IPS-18c (cell line): ENCODE results near the gene ARHGEF7.

Source experiments
- H3K4me3 ChIP-seq: 2 replicates; pipeline ENCODE4 v1.7.0; 2013; ENCODE audit warnings: low read depth, mild to moderate bottlenecking, low read length, moderate library complexity; ENCODE audit not compliant: insufficient read depth
- H3K9me3 ChIP-seq: one replicate; pipeline ENCODE4 v1.6.1; 2013; ENCODE audit warnings: mild to moderate bottlenecking, low read length, moderate library complexity; ENCODE audit not compliant: control insufficient read depth, insufficient read depth

Gene ARHGEF7

DNA sequence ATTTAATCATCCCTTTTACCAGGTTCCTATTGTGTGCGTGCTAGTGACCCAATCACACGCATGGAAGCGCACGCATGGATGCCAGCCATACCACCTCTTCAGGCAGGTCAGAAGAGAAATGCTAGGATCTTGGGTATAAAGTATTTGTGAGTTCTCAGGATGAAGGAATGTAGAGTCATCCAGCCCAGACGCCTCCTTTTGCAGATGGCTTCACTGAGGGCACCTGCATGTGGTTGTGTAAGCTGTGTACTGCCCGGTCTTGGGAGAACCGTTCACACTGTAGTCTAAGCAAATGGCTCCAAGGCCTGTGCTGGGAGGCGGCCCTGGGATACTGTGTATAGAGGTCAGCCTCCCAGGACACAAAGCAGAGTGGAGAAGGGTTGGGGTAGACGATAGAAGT is 7.5 kb downstream of the ARHGEF7 start:
- Histone ChIP-seq H3K9me3 (no peaks in the 10 kb centered on the region), H3K4me3 (no peak overlapping the region)

DNA sequence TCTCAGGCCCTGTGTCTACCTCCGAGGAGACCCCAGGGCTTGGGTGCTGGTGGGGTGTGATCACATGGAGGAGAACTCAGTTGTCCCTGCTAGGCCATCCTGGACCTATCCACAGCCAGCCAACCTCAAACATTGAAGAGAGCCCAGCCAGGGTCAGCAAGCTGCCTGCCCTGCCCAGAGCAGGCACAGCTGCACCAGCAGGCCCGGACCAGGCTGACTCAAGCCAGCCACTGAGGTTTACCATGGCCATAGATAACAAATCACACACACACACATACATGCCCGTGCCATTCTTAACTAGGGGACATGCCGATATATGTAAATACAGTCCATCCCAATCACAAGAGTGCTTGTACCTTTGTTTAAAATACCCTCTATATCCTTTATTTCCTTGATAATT is 8.1 kb downstream of the ARHGEF7 start:
- no peaks in the 10 kb centered on the region for H3K9me3 ChIP-seq
- H3K4me3 ChIP-seq: no peak overlapping the region

DNA sequence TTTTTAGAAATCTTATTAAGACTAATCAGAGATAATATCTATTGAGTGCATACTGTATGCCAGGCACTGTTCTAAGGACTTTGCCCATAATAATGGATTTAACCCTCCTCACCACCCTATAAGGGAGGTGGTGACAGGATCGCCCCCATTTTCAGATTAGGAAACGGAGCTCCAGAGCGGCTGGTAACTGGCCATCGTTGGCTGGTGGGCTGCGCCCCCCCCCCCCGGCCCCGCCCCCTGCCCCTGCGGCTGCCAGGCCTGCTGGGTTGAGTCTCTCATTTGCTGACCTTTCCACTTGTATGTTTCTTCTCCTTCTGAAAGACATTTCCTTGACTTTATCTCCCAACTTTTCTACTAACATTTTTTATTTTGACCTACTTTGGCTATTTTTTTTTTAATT is 8.5 kb downstream of the ARHGEF7 start:
- H3K9me3 ChIP-seq: no peaks in the 10 kb centered on the region
- H3K4me3 ChIP-seq: no peak overlapping the region

DNA sequence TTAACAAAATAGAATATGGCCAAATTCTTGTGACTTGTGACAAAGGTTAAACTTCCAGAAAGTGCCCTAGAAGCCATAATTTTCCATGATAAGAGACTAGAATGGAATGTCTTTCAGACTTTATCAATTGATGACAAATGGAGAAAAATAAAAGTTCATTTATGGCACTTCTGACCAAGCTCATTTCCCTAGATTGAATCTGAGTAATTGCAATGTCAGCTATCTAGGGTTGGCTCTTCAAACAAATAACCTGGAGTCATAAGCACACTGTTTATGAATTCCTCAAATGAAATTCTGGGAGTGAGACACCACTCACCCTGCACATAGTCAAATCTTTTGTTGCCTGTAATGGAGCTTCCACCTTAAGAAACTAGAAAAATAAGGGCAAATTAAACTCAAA is 11.4 kb downstream of the ARHGEF7 start:
- Histone ChIP-seq H3K4me3 (no peak overlapping the region), H3K9me3 (no peaks in the 10 kb centered on the region)

DNA sequence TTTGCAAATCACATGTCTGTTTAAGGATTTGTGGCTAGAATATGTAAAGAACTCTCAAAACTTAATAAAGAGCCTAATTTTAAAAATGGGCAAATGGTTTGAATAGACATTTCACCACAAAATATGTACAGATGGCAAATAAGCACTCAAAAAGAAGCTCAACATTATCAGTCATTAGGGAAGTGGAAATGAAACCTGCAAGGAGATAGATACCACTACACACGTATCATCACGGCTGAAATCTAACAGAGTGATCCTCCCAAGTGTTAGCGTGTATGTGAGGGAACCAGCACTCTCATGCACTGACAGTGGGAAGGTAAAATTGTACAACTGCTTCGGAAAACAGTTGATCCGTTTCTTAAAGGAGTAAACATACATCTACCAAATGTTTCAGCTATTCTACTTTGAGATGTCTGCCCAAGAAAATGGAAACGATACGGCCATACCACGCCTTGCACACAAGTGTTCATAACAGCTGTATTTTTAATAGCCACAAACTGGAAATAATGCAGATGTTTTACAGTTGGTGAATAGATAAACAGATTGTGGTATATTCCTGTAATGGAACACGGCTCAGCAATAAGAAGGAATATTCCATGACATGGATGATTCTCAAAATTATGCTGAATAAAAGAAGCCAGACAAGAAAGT is 14.5 kb downstream of the ARHGEF7 start:
- Histone ChIP-seq H3K9me3 (no peaks in the 10 kb centered on the region), H3K4me3 (no peak overlapping the region)

DNA sequence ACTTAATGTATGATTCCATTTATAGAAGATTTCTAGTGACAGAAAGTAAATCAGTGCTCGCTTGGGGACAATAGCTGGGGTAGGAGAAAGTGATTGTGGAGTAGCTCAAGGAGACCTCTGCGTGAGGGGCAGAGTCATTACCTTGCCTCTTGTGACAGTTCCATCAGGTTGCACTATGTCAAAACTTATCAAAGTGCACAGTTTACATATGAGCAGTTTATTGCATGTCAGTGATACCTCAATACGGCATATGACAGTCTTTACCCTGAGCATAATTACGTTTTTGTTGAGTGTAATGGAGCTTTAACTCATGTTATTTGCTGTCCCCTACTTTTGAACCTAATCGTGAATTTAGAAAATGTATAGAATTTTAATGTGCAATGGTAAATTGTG is 15.0 kb downstream of the ARHGEF7 start:
- no peaks in the 10 kb centered on the region for H3K9me3 ChIP-seq
- no peak overlapping the region for H3K4me3 ChIP-seq

DNA sequence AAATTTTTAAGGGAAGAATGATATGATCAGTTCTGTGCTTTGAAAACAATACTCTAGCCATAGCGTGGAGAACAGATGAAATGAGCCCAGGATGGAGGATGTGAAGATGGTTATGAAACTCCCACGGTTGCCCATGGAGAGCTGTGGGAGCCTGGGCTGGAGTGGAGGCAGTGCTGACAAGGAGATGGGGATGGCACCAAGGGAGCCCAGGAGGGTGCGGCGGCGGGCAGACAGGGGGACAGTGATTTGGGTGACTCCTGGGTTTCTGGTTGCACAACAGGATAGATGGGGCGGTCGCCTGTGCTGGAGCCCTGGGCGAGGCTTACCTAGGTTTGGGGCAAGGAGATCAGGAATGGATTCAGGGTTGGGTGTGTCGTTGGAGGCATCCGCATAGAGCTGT is 15.9 kb downstream of the ARHGEF7 start:
- Histone ChIP-seq H3K9me3 (no peaks in the 10 kb centered on the region), H3K4me3 (no peak overlapping the region)

DNA sequence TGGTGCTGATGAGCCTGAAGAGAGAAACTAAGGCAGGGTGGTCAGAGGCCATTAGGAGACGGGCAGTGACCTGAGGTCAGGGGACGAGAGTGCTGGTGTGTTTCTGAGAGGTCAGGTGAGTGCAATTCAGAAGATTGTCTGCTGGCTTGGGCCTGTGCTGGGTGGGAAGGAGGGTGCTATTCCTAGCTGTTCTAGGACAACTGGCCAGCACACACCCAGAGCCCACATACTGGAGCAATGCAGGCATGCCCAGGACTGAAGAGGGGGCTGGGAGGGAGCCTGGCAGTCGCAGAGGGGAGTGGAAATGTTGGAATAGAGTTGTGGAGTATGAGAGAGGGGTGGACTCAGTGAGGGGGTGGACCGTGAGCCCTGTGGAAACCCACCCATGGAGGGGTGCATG is 16.5 kb downstream of the ARHGEF7 start:
- Histone ChIP-seq H3K9me3 (no peaks in the 10 kb centered on the region), H3K4me3 (no peak overlapping the region)

DNA sequence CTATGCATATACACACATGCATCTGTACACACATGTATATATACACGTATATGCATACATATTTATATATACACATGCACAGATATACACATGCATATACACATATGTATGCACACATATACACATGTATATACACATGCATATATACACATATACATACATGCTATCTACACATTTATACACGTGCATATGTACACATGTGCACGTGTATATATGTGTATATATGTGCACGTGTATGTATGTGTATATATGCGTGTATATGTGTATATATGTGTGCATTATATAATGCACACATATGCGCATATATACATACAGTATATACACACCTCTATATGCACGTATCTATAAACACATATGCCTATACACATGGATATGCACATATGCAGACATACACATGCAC is 17.8 kb downstream of the ARHGEF7 start:
- Histone ChIP-seq H3K9me3 (no peaks in the 10 kb centered on the region), H3K4me3 (no peak overlapping the region)

DNA sequence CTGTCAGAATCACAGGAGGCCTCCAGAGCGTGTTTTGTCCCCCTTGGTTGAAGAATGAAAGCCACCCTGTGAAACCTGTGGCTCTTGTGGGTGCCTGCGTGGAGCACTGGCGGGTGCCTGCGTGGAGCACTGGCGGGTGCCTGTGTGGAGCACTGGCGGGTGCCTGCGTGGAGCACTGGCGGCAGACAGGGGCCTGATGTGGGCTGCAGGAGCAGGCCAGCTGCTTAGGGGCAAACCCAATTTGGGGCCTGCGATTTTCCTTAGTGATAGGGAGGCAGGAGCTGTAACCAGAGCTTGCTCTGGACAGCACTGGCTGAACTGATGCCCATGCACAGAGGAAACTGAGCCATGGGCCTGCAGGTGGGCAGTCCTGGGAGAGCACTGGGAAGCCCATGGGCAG is 24.3 kb downstream of the ARHGEF7 start:
- no peak overlapping the region for H3K4me3 ChIP-seq
- no peaks in the 10 kb centered on the region for H3K9me3 ChIP-seq

DNA sequence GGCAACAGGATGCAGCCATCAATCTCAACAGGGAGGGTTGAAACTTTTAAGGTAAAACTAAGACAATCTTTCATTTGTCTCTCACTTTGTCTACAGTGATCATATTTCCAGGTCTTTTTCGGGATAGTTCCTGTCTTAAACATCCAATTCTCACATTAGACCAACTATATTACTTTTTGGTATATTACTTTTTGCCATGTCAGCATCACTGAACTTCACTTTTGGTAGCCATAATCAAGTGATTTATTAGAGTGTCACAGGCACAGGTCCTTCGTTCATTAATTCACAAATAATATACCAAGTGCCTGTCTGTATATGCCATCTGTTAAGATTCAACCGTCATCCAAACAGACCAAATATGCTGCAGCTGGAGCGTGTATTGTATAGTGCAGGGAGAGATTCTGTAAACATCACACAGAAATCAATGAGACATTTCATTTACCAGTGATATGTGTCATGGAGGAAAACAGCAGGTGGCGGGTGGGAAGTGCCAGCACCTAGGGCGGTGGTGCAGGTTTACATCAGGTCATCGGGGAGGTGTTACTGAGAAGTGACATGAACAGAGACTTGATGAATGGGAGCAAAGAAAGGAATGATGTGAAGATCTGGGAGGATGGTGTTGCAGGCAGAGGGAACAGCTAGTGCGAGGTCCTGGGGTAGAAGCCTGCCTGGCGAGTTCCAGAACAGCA is 24.9 kb downstream of the ARHGEF7 start:
- no peaks in the 10 kb centered on the region for H3K9me3 ChIP-seq
- no peak overlapping the region for H3K4me3 ChIP-seq

DNA sequence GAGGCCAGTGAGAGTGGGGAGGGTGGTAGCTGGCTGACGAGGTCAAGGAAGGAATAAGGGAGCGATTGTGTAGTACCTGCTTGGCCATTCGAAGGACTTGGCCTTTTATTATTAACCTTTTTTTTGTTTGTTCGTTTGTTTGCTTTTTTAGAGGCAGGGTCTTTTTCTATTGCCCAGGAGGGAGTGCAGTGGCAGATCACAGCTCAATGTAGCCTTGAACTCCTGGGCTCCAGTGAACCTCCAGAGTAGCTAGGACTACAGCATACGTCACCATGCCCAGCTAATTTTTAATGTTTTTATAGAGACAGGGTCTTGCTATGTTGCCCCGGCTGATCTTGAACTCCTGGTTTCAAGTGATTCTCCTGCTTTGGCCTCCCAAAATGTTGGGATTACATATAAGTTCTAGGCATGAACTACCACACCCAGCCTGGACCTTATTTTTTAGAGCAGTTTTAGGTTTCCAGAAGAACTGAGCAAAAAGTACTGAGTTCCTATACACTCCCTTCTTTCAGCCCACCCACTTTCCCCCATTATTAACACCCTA is 25.5 kb downstream of the ARHGEF7 start:
- no peaks in the 10 kb centered on the region for H3K9me3 ChIP-seq
- no peak overlapping the region for H3K4me3 ChIP-seq

DNA sequence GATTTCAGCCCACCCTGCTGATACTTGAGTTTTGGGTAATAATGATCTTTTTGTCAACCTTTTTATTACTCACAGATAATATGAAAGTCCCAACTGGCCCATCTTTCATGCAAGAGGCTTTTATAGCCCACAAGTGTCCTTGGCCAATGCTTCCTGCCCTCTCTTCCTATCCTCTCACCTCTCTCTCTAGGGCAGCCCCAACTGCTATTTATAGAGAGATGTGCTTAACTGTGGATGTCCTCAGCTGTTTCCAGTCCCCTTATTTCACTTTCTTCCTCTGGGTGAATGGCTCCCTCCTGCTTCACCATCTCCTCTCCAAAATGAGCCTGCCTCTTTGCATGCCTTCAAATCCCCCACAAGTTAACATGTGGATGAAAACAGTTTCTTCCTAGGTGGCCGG is 27.4 kb downstream of the ARHGEF7 start:
- no peak overlapping the region for H3K4me3 ChIP-seq
- H3K9me3 ChIP-seq: no peaks in the 10 kb centered on the region

DNA sequence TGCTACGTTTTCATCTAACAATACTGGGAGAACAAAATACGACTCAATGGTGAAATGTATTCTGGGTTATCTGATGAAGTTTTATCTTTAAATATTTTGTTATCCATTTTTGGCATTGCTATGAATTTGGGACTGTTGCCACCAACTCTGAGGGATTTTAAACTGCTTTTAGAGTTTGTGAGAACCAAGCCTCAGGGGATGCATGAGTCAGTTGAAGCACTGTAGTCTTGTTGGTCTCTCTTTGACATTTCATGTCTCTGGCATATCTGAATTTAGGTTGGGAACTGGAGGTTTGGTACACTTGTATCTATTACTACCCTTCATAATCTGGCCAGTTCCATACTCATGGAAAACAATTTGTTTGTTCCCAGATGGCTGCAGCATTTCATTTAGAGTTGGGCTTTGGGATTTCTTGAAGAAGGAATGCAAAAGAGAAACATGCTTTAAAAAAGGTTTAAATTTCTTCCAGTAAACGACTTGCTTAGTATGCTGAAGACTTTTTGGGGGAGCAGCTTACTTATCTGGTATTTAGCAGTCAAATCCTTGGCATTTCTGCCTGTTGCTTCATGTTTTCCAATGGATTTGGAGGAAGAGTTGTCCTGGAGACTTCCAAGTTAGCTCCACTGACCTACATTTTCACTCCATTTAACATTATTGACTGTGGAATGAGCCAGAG is 28.9 kb downstream of the ARHGEF7 start:
- Histone ChIP-seq H3K9me3 (no peaks in the 10 kb centered on the region), H3K4me3 (no peak overlapping the region)

DNA sequence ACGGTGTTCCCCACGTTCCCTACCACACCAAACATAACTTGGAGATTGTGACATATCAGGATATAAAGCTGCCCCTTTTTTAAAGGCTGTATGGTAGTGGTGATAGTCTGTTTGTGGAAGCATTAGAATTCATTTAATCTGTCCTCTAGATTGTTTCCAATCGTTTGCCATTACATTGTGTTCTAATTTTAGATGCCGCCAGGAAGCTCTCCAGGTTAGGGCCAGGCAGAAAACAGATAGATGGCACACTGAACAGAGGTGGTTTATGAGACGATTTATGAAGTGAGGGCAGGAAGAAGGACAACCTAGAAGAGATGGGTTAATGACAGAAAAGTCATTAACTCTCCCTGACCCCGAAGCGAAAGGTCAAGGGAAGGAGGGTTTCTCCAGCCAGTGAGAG is 30.0 kb downstream of the ARHGEF7 start:
- Histone ChIP-seq H3K4me3 (no peak overlapping the region), H3K9me3 (no peaks in the 10 kb centered on the region)

DNA sequence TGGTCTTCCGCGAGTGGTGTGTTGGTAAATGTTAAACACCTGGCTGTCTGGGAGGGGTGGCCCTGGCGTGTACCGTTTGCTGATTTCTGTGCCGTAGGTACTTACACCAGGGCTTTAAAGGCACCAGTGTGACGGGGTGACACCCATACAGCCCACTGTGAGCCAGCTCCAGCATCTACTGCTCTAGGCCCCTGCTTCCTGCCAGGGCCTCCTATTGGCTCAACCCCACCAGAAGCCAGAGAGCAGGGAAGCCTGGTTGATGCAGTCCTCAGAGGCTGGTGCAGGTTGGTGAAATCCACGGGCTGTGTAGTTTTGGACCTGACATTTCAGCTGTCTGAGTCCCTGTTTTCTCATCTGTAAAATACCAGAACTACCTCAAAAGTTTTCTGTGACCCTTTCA is 30.4 kb downstream of the ARHGEF7 start:
- no peaks in the 10 kb centered on the region for H3K9me3 ChIP-seq
- H3K4me3 ChIP-seq: no peak overlapping the region

DNA sequence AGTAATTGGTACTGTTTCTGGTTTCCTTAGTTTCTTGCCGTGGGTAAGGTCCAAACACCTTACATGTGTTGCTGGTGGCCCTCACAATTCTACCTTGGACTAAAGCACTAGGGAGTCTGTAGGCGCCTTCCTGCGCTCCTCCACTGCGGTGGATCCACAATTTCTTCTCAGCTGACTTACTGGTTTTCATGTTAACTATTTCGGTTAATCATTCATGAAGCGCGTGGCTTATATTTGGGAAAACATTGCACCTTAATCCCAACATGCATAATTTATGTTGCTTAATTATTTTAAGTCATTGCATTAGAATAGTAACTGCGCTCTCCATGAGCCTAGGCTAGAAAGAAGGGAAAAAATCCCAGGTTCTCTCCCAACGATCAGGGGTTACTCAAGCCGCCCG is 37.7 kb downstream of the ARHGEF7 start:
- peak overlapping the region; percentile 87 for H3K4me3 ChIP-seq
- H3K9me3 ChIP-seq: no peaks in the 10 kb centered on the region

DNA sequence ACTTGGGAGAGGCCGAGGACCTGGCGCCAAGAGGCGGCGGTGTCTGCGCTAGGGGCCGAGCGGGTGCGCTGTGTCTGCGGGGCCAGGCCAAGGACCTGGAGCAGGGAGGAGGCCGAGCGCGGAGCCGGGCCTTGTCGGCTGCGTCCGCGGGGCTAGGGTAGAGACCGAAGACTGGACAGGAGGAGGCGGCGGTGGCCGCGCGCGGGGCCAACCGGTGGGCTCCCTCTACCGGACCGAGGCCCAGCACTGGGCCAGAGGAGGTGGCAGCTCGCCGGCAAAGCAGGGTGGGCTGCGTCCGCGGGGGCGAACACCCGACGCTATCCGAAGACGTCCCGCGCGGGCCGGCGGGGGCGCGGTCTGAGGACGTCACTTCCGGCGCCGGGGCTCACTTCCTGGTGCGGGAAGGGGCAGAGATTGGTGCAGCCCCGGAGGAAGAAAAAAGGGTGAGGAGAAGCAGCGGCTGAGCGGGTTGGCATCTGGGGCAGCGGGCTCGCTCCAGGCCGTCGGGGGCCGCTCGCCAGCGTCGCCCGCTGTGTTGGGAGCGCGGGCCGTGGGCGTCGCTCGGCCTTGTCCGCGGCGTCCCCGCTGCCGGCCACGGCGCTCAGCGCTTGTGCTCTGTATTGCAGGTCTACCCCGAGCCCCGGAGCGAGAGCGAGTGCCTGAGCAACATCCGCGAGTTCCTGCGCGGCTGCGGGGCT is 38.3 kb downstream of the ARHGEF7 start:
- Histone ChIP-seq H3K4me3 (peak overlapping the region; percentile 87), H3K9me3 (no peaks in the 10 kb centered on the region)
